Neural progenitor cell (in vitro differentiated cells): ENCODE data around the gene TRAF3. TPM values are rescaled to one million over a fixed set of nuclear protein-coding genes. Genes with fewer than 3 reads are reported as not detected.
"Not testable (repeated sequence)": the region's sequence is repeated elsewhere in the genome, so short reads cannot be mapped to it uniquely, and the experiment has no call there.

Source experiments
- DNase-seq: peaks from one replicate; pipeline ENCODE4 v3.0.0-alpha.2; 2016; ENCODE audit warnings: low spot score
- H2AFZ ChIP-seq: fragments of 200-600 bp; sonication (generic); replicated peaks from 2 replicates; pipeline ENCODE4 v1.6.1; 2016; ENCODE audit warnings: antibody characterized with exemption
- H3F3A ChIP-seq: fragments of 200-600 bp; sonication (generic); 2 replicates; pipeline ENCODE4 v1.6.1; 2016; ENCODE audit warnings: antibody characterized with exemption, low read depth
- H3K27ac ChIP-seq: fragments of 200-600 bp; sonication (generic); 2 replicates; pipeline ENCODE4 v1.5.1; 2016; ENCODE audit warnings: mild to moderate bottlenecking
- H3K27me3 ChIP-seq: fragments of 200-600 bp; sonication (generic); 2 replicates; pipeline ENCODE4 v1.6.1; 2016; ENCODE audit warnings: mild to moderate bottlenecking, moderate library complexity
- H3K36me3 ChIP-seq: fragments of 200-600 bp; sonication (generic); 2 replicates; pipeline ENCODE4 v1.5.1; 2016
- H3K4me1 ChIP-seq: fragments of 200-600 bp; sonication (generic); 2 replicates; pipeline ENCODE4 v1.6.1; 2016; ENCODE audit warnings: mixed run types
- H3K4me2 ChIP-seq: fragments of 200-600 bp; sonication (generic); 2 replicates; pipeline ENCODE4 v1.6.1; 2016
- H3K4me3 ChIP-seq: fragments of 200-600 bp; sonication (generic); 2 replicates; pipeline ENCODE4 v1.5.1; 2016
- H3K79me2 ChIP-seq: fragments of 200-600 bp; sonication (generic); 2 replicates; pipeline ENCODE4 v1.6.1; 2016; ENCODE audit warnings: low read depth
- H3K9ac ChIP-seq: fragments of 200-600 bp; sonication (generic); 2 replicates; pipeline ENCODE4 v1.6.1; 2016
- H3K9me3 ChIP-seq: fragments of 200-600 bp; sonication (generic); 2 replicates; pipeline ENCODE4 v1.5.1; 2016; ENCODE audit warnings: low read depth
- H4K20me1 ChIP-seq: fragments of 200-600 bp; sonication (generic); 2 replicates; pipeline ENCODE4 v1.6.1; 2016; ENCODE audit warnings: low read depth
- H3K27ac Mint-ChIP-seq: 3 replicates; pipeline ENCODE4 v1.8.0; 2021; ENCODE audit warnings: mixed read lengths
- H3K27me3 Mint-ChIP-seq: 2 replicates; pipeline ENCODE4 v1.8.0; 2022; ENCODE audit warnings: low read depth, mild to moderate bottlenecking, inconsistent platforms, moderate library complexity, mixed read lengths; ENCODE audit not compliant: insufficient read depth
- H3K36me3 Mint-ChIP-seq: 3 replicates; pipeline ENCODE4 v1.8.0; 2021; ENCODE audit warnings: mixed read lengths
- H3K4me1 Mint-ChIP-seq: 3 replicates; pipeline ENCODE4 v1.8.0; 2021; ENCODE audit warnings: mixed read lengths
- H3K4me3 Mint-ChIP-seq: 3 replicates; pipeline ENCODE4 v1.8.0; 2021; ENCODE audit warnings: mild to moderate bottlenecking, moderate library complexity, mixed read lengths
- H3K9me3 Mint-ChIP-seq: 3 replicates; pipeline ENCODE4 v1.8.0; 2020; ENCODE audit warnings: mixed read lengths
- CTCF ChIP-seq: fragments of 200-600 bp; sonication (generic); IDR thresholded peaks from 2 replicates; pipeline ENCODE4 v1.5.1; 2017; ENCODE audit warnings: antibody characterized with exemption, mild to moderate bottlenecking
- EZH2 ChIP-seq: fragments of 200-600 bp; sonication (generic); IDR thresholded peaks from 2 replicates; pipeline ENCODE4 v1.6.1; 2017; ENCODE audit warnings: antibody characterized with exemption, mild to moderate bottlenecking, moderate library complexity
- EZH2phosphoT487 ChIP-seq: fragments of 200-600 bp; sonication (generic); IDR thresholded peaks from 2 replicates; pipeline ENCODE4 v1.6.1; 2017; ENCODE audit warnings: antibody characterized with exemption
- total RNA-seq: library from RNA; depleted of rRNA; stranded (reverse); fragments of >200 nt; gene quantifications from 2 replicates; pipeline ENCODE4 v1.2.3, GENCODE V29; 2015; ENCODE audit warnings: low replicate concordance

TRAF3 gene
- total RNA-seq, 1 donor from 2014 or later, result 18.1 TPM

- H3K79me2 ChIP-seq, result no peaks in the 10 kb centered on the region
- no peak overlapping the region for H2AFZ ChIP-seq
- no peaks in the 10 kb centered on the region for H3K27me3 ChIP-seq
- TF ChIP-seq EZH2 (no peak), EZH2phosphoT487 (no peak), CTCF (no peak)
- Mint-ChIP-seq H3K27me3 (peaks cover 2% of the 10 kb centered on the region), H3K36me3 (peaks cover 19% of the 10 kb centered on the region), H3K4me3 (no peak overlapping the region), H3K4me1 (no peaks in the 10 kb centered on the region), H3K9me3 (peaks cover 32% of the 10 kb centered on the region), H3K27ac (no peak overlapping the region)
- no peak for DNase-seq
- no peak overlapping the region for H3K4me2 ChIP-seq
- no peaks in the 10 kb centered on the region for H4K20me1 ChIP-seq
- no peaks in the 10 kb centered on the region for H3K4me1 ChIP-seq
- H3F3A ChIP-seq, result peaks cover 6% of the 10 kb centered on the region
- no peak overlapping the region for H3K9ac ChIP-seq
- no peak overlapping the region for H3K4me3 ChIP-seq
- H3K9me3 ChIP-seq, result peaks cover 6% of the 10 kb centered on the region
- H3K27ac ChIP-seq, result no peak overlapping the region
- H3K36me3 ChIP-seq, result no peaks in the 10 kb centered on the region
Measured at GRCh38 chr14:102863381-102863780, 86.1 kb downstream of the TRAF3 start.

DNA sequence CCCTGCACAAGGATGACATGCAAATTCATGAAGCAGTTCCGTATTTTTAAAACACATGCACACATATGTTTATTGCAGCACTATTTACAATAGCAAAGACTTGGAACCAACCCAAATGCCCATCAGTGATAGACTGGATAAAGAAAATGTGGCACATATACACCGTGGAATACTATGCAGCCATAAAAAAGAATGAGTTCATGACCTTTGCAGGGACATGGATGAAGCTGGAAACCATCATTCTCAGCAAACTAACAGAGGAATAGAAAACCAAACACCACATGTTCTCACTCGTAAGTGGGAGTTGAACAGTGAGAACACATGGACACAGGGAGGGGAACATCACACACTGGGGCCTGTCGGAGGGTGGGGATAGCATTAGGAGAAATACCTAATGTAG is 88.7 kb downstream of the TRAF3 start:
- not testable (repeated sequence) for H3K9ac ChIP-seq, H3K27ac ChIP-seq, H3K79me2 ChIP-seq, H3K4me3 Mint-ChIP-seq, H2AFZ ChIP-seq, H3K27ac Mint-ChIP-seq, H3K4me1 Mint-ChIP-seq, H3K27me3 Mint-ChIP-seq, H3K4me1 ChIP-seq, H3K4me3 ChIP-seq, DNase-seq, H3F3A ChIP-seq, H3K4me2 ChIP-seq, H4K20me1 ChIP-seq, H3K27me3 ChIP-seq, H3K9me3 ChIP-seq, H3K36me3 ChIP-seq
- H3K9me3 Mint-ChIP-seq, result peaks cover 16% of the 10 kb centered on the region
- H3K36me3 Mint-ChIP-seq, result peaks cover 11% of the 10 kb centered on the region

DNA sequence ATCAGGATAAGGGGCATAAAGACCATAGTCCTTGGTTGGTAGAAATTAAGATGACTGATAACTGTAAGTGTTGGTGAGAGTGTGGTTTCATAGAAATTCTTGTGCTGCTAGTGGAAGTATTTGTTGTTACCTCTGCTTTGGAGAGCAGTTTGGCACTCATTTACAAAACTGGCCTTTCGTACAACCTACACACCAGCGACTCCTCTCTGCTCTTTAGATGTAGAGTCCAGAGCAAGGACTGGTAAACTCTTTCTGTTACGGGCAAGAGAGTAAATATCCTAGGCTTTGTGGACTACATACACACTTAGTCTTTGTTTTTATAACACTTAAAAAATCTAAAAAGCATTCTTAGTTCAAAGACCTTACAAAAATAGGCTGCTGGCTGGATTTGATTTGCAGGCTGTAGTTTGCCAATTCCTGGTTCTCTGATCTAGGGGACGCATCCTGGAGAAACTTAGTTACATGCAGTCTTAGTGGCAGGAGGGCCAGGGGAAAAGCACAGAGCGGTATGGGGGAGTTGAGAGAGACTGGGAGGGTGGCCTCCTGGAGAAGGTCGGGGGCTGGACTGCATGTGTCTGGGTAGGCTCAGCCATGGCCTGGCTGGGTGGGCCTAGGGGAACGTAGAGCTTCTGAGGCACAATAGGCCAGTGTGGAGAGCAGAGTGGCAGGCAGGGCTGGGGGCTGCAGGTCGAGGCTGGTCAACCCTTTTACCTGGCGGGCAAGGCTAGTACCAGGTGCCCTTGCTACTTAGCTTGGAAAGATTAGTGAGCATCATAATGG is 89.9 kb downstream of the TRAF3 start:
- no peaks in the 10 kb centered on the region for H3K4me1 Mint-ChIP-seq
- TF ChIP-seq EZH2phosphoT487, result no peak
- TF ChIP-seq EZH2, result no peak
- no peaks in the 10 kb centered on the region for H3K4me1 ChIP-seq
- H3K9me3 ChIP-seq, result no peaks in the 10 kb centered on the region
- peaks cover 13% of the 10 kb centered on the region for H3K9me3 Mint-ChIP-seq
- H3K79me2 ChIP-seq, result no peaks in the 10 kb centered on the region
- H3K27me3 ChIP-seq, result no peaks in the 10 kb centered on the region
- no peak overlapping the region for H3K27ac Mint-ChIP-seq
- DNase-seq, result no peak
- no peaks in the 10 kb centered on the region for H3K27me3 Mint-ChIP-seq
- H3K4me3 ChIP-seq, result no peak overlapping the region
- no peaks in the 10 kb centered on the region for H3K36me3 ChIP-seq
- no peak overlapping the region for H3K4me3 Mint-ChIP-seq
- no peak overlapping the region for H3K9ac ChIP-seq
- no peak overlapping the region for H3K27ac ChIP-seq
- H3F3A ChIP-seq, result peaks cover 6% of the 10 kb centered on the region
- H4K20me1 ChIP-seq, result no peaks in the 10 kb centered on the region
- no peak overlapping the region for H3K4me2 ChIP-seq
- peaks cover 11% of the 10 kb centered on the region for H3K36me3 Mint-ChIP-seq
- H2AFZ ChIP-seq, result no peak overlapping the region

- H3K4me2 ChIP-seq, result no peak overlapping the region
- Mint-ChIP-seq H3K27ac (no peak overlapping the region), H3K4me1 (no peaks in the 10 kb centered on the region), H3K4me3 (no peak overlapping the region), H3K36me3 (peaks cover 9% of the 10 kb centered on the region), H3K9me3 (peaks cover 8% of the 10 kb centered on the region), H3K27me3 (no peaks in the 10 kb centered on the region)
- H4K20me1 ChIP-seq, result no peaks in the 10 kb centered on the region
- no peak overlapping the region for H3K27ac ChIP-seq
- DNase-seq, result no peak
- H2AFZ ChIP-seq, result no peak overlapping the region
- no peaks in the 10 kb centered on the region for H3K36me3 ChIP-seq
- no peaks in the 10 kb centered on the region for H3K27me3 ChIP-seq
- no peaks in the 10 kb centered on the region for H3K79me2 ChIP-seq
- TF ChIP-seq CTCF (no peak), EZH2phosphoT487 (no peak), EZH2 (no peak)
- no peak overlapping the region for H3K4me3 ChIP-seq
- H3K4me1 ChIP-seq, result no peaks in the 10 kb centered on the region
- H3F3A ChIP-seq, result peaks cover 6% of the 10 kb centered on the region
- H3K9ac ChIP-seq, result no peak overlapping the region
- no peaks in the 10 kb centered on the region for H3K9me3 ChIP-seq
Measured at GRCh38 chr14:102867826-102868580, 90.8 kb downstream of the TRAF3 start.
